ENCODE measurements around the gene PNPO.

GRCh38 chr17:47955497-47956461, 14.4 kb downstream of the PNPO start:
- TF ChIP-seq, protein P1, sequence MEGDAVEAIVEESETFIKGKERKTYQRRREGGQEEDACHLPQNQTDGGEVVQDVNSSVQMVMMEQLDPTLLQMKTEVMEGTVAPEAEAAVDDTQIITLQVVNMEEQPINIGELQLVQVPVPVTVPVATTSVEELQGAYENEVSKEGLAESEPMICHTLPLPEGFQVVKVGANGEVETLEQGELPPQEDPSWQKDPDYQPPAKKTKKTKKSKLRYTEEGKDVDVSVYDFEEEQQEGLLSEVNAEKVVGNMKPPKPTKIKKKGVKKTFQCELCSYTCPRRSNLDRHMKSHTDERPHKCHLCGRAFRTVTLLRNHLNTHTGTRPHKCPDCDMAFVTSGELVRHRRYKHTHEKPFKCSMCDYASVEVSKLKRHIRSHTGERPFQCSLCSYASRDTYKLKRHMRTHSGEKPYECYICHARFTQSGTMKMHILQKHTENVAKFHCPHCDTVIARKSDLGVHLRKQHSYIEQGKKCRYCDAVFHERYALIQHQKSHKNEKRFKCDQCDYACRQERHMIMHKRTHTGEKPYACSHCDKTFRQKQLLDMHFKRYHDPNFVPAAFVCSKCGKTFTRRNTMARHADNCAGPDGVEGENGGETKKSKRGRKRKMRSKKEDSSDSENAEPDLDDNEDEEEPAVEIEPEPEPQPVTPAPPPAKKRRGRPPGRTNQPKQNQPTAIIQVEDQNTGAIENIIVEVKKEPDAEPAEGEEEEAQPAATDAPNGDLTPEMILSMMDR (IDR thresholded peaks at IDR 0.05), result no peak
- TF ChIP-seq POLR2A (IDR thresholded peaks at IDR 0.05), result no peak

Measured in sigmoid colon (tissue), 3 donors.